Measurements from ENCODE around the gene FBRS. TPM values are rescaled to one million over a fixed set of nuclear protein-coding genes. Genes with fewer than 3 reads are reported as not detected.

FBRS gene
- total and polyA plus RNA-seq, 2 of the 8 experiments (the other 6 are each of a cell fraction or from before 2014, with no cell fraction given), result 2.4 to 13.9 TPM

GRCh38 chr16:30626236-30626635 lies 32.0 kb upstream of the FBRS start:
- DNase-seq (ENCODE audit: low read depth in 1 of 2, low spot score in 2 of 2), result no peak
- no peak overlapping the region for H3K4me2 ChIP-seq (ENCODE audit: insufficient read depth in 1 of 2, low read depth in 2 of 2, low read length in 2 of 2)
- H2BK120ac ChIP-seq (replicated peaks; ENCODE audit: low read depth, low read length), result no peak overlapping the region
- H3K56ac ChIP-seq (replicated peaks; ENCODE audit: insufficient read length, low read depth, low read length), result no peak overlapping the region
- no peak overlapping the region for H2AK5ac ChIP-seq (ENCODE audit: low read depth, low read length)
- no peak overlapping the region for H2BK20ac ChIP-seq (ENCODE audit: low read length)
- no peaks in the 10 kb centered on the region for H3K9me3 ChIP-seq (ENCODE audit: insufficient read depth in 2 of 2, low read depth in 1 of 2, low read length in 1 of 2)
- no peak overlapping the region for H4K91ac ChIP-seq (replicated peaks; ENCODE audit: insufficient read length, low read length)
- no peak overlapping the region for H3K23ac ChIP-seq (ENCODE audit: insufficient read length)
- no peaks in the 10 kb centered on the region for H3K36me3 ChIP-seq (ENCODE audit: control insufficient read depth in 2 of 4, insufficient read depth in 4 of 4, low read length in 3 of 4)
- H2AFZ ChIP-seq (ENCODE audit: low read length), result no peak overlapping the region
- no peak overlapping the region for H4K8ac ChIP-seq (ENCODE audit: extremely low read depth, insufficient read depth, low read length)
- H3K27ac ChIP-seq (ENCODE audit: low read depth, low read length), result no peak overlapping the region
- ChIA-PET POLR2A (ENCODE audit: partially characterized antibody) (no interaction called here), CTCF (ENCODE audit: partially characterized antibody) (interaction anchor here (0.6 to 8.1 kb wide), 10 partner anchors 10 to 255 kb away, joined by 3 to 74 read pairs (median 4); partner anchors contain the start of gene DCTPP1)
- no peak overlapping the region for H2BK15ac ChIP-seq (ENCODE audit: low read length)
- H3K79me1 ChIP-seq (ENCODE audit: low read depth, low read length), result no peaks in the 10 kb centered on the region
- H3K14ac ChIP-seq (ENCODE audit: insufficient read length), result no peak overlapping the region
- no peak for FAIRE-seq
- no peak overlapping the region for H4K5ac ChIP-seq (ENCODE audit: insufficient read length, low read depth, low read length)
- H3K9ac ChIP-seq (replicated peaks in 1 of 4; ENCODE audit: extremely low read depth in 1 of 4, low read depth in 3 of 4, low read length in 3 of 4), result no peak overlapping the region
- no peaks in the 10 kb centered on the region for H4K20me1 ChIP-seq (replicated peaks in 1 of 2; ENCODE audit: control insufficient read depth in 1 of 2, insufficient read depth in 2 of 2, low read length in 2 of 2)
- H3K79me2 ChIP-seq (ENCODE audit: control insufficient read depth in 1 of 2, insufficient read depth in 2 of 2, low read length in 2 of 2), result no peaks in the 10 kb centered on the region
- WGBS, 2 experiments (ENCODE audit: extremely low coverage in 1 of 2, insufficient coverage in 1 of 2, insufficient read length in 1 of 2, insufficient replicate concordance in 2 of 2, low coverage in 1 of 2, low lambda C conversion rate in 2 of 2, missing lambda C conversion rate in 1 of 2), result 93% methylated on average over 9 of the region's 9 CpGs; no CpG with 5 or more reads in 1 of the 2 experiments
- H3K27me3 ChIP-seq (replicated peaks in 1 of 4; ENCODE audit: control insufficient read depth in 3 of 4, extremely low read depth in 1 of 4, insufficient read depth in 3 of 4, low read length in 3 of 4), result no peaks in the 10 kb centered on the region
- no peak overlapping the region for H3K4me3 ChIP-seq (ENCODE audit: extremely low read depth in 1 of 4, insufficient read depth in 2 of 4, low read depth in 3 of 4, low read length in 4 of 4)
- no peaks in the 10 kb centered on the region for H3K4me1 ChIP-seq (replicated peaks in 1 of 4; ENCODE audit: control insufficient read depth in 3 of 4, insufficient read depth in 4 of 4, low read length in 3 of 4)
- no peak overlapping the region for H3K18ac ChIP-seq (ENCODE audit: extremely low read depth, low read length)
- no peaks in the 10 kb centered on the region for H3K23me2 ChIP-seq (ENCODE audit: low read depth, low read length)
- no peak overlapping the region for H2BK5ac ChIP-seq (ENCODE audit: low read depth, low read length)
- no peak overlapping the region for H2BK12ac ChIP-seq (ENCODE audit: low read depth, low read length)
- H3K4ac ChIP-seq (replicated peaks; ENCODE audit: insufficient read length, low read depth, low read length), result no peak overlapping the region
- TF ChIP-seq POLR2AphosphoS5 (IDR thresholded peaks at IDR 0.05; ENCODE audit: low read depth, low read length), result no peak
- TF ChIP-seq SIX5 (IDR thresholded peaks at IDR 0.05; ENCODE audit: low read depth, low read length), result no peak
- no peak for TF ChIP-seq TAF7 (optimal IDR thresholded peaks at IDR 0.05; ENCODE audit: borderline replicate concordance, low read depth, low read length)
- TF ChIP-seq USF2 (IDR thresholded peaks at IDR 0.05; ENCODE audit: low read length), result no peak
- TF ChIP-seq KDM5A (IDR thresholded peaks at IDR 0.05; ENCODE audit: low read length), result no peak
- TF ChIP-seq SIRT6 (IDR thresholded peaks at IDR 0.05; ENCODE audit: low read length), result no peak
